GM03348 (cell line): ENCODE data around the gene KLRK1.
"Not testable (repeated sequence)": the region's sequence is repeated elsewhere in the genome, so short reads cannot be mapped to it uniquely, and the experiment has no call there.

ENCODE experiments used
- DNase-seq: peaks from one replicate; pipeline ENCODE4 v3.0.0; 2012; ENCODE audit warnings: low spot score

The KLRK1 gene

GRCh38 chr12:10388624-10389413 lies 1.0 kb downstream of the KLRK1 start:
- no peak for DNase-seq

- DNase-seq: not testable (repeated sequence)
Measured at GRCh38 chr12:10387498-10387897, 2.3 kb downstream of the KLRK1 start.

DNA sequence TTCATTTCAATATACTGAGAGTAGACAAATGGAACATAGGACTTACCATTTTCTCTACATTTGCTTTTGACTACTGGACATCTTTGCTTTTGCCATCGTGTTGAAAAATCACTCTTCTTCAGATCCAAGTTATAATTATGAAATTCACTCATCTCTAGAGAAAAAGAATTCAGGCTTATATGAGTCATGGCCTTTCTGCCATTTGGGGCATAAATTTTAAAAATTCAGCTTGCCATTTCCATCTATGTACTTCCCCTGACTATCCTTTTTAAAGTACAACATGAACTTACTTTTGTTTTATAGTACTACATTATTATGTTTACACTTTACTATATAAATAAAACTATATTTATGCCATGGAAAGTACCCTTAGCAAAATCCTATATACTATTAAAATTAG lies 3.0 kb downstream of the KLRK1 start:
- DNase-seq: no peak

- no peak for DNase-seq
Measured at GRCh38 chr12:10385166-10385613, 4.7 kb downstream of the KLRK1 start.

DNA sequence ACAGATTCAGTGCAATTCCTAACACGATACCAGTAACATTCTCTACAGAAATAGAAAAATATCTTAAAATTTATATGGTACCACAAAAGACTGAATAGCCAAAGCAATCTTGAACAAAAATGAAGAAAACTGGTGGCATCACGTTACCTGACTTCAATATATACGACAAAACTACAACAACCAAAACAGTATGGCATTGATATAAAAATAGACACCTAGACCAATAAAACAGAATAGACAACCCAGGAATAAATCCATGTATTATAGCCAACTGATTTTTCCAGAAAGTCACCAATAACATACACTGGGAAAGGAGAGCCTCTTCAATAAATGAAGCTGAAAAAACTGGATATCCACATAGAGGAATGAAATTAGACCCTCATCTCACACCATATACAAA lies 5.7 kb downstream of the KLRK1 start:
- no peak for DNase-seq

DNA sequence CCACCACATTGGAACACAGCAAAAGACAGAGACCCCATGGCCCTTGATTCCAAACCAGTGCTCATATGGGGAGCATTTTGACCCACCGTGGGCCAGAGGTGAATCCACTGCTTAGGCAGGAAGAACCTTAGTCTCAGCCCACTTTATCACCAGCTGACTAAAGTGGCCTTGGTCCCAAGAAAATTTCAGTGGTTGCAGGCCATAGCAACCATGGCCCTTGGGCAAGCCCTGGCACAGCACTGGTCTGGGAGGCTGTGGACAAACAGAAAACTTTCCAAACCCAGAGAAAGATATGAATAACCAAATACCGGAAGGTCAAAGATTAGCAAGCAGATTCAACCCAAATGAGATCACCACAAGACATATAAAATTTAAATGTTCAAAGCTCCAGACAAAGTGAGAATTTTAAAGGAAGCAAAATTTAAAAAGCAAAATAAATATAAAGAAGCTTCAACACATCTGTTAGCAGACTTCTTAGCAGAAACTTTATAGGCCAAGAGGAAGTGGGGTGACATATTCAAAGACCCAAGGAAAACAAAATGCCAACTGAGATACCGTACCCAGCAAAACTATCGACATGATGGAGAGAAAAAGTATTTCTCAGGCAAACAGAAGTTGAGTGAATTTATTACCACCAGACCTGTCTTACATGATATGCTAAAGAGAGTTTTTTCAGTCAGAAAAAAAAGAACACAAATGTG lies 7.8 kb downstream of the KLRK1 start:
- no peak for DNase-seq

DNA sequence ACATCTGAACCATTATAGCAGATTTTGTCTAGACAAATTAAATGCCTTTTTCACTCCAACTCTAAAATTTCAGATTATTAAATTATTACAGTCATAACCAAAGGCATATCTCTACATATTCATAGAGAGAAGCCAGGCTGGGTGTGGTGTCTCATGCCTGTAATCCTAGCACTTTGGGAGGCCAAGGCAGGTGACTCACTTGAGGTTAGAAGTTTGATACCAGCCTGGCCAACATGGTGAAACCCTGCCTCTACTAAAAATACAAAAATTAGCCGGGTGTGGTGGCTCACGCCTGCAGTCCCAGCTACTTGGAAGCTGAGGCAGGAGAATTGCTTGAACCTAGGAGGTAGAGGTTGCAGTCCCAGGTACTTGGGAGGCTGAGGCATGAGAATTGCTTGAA lies 11.1 kb downstream of the KLRK1 start:
- not testable (repeated sequence) for DNase-seq

GRCh38 chr12:10374624-10375018 lies 15.2 kb downstream of the KLRK1 start:
- DNase-seq: no peak

GRCh38 chr12:10372559-10372958 lies 17.3 kb downstream of the KLRK1 start:
- no peak for DNase-seq

GRCh38 chr12:10371893-10372535 lies 17.8 kb downstream of the KLRK1 start:
- not testable (repeated sequence) for DNase-seq

GRCh38 chr12:10369557-10370415 lies 20.1 kb downstream of the KLRK1 start:
- no peak for DNase-seq

- no peak for DNase-seq
Measured at GRCh38 chr12:10368206-10369171, 21.4 kb downstream of the KLRK1 start.

- DNase-seq: not testable (repeated sequence)
Measured at GRCh38 chr12:10367714-10368113, 22.1 kb downstream of the KLRK1 start.

DNA sequence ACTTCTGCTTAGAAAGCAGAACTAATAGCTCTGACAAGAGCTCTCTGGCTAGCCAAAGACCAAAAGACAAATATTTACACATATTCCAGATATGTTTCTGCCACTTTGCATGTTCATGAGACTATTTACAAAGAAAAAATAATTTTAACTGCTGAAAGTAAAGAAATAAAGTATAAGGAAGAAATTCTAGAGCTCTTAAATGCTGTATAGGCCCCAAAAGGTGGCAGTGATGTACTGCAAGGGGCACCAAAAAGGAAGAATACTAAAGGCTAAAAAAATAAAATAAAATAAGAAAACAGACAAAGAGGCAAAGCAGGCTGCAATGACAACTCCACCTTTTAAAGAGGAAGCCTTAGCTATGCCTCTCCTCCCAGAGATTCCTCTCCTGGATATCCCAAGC lies 23.0 kb downstream of the KLRK1 start:
- DNase-seq: no peak

- no peak for DNase-seq
Measured at GRCh38 chr12:10365696-10366405, 24.0 kb downstream of the KLRK1 start.

- DNase-seq: peak; percentile 65
Measured at GRCh38 chr12:10364815-10365622, 24.8 kb downstream of the KLRK1 start.

DNA sequence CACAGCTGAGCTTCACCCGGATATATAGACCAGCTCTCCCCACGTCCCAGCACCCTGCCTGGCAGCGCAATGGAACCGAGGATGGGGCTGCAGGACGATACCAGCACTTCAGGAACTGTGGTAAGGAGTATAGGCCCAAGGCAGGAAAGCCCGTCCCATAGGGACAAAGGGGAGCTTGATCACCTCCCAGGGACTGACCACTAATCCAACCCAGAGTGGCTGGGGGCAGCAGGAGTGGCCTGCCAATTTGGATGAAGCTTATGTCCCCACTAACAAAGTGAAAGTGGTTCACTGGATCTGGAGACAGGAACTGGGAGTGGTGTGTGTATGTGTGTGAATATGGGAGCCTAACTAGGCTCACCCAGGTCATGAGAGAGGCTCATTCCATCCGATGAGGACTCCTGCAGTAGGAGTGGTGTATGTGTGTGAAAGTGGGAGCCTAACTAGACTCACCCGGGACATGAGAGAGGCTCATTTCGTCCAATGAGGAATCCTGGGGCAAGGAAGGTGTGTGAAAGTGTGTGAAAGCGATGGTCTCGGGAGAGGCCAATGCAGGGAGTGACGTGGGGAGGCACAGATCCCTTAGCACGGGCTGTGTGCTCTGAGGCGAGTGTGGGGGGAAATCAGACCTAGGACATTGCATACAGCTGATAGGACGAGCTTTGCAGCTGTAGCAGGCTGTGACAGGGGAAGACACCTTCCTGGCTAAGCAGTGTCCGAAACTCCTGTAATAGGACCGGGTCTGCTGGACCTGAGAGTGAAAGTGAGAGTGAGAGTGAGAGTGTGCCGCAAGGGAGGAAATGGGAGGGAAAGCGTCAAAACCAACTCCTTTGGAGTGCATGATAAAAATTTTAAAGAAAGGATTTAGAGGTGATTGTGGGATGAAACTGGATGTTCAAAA lies 25.7 kb downstream of the KLRK1 start:
- peak; percentile 38 for DNase-seq

GRCh38 chr12:10363658-10363913 lies 26.3 kb downstream of the KLRK1 start:
- DNase-seq: no peak
